HCT116 (cell line): ENCODE measurements around the gene PDE8A. TPM values are rescaled to one million over a fixed set of nuclear protein-coding genes. Genes with fewer than 3 reads are reported as not detected.

Experiments used
- ATAC-seq: fragments of 200-7000 bp; cut with Tn5 transposase; 2 replicates; pipeline ENCODE4 v1.9.1; 2020; ENCODE audit warnings: mild to moderate bottlenecking, moderate library complexity
- BruUV-seq: library from RNA; stranded (reverse); fragments of 400-500 nt; replicated peaks from 2 replicates; lab custom pipeline; 2021; lab: Mats Ljungman, UMichigan
- CTCF ChIA-PET: fragments of 300-600 bp; sonication (Branson Sonifier 250); formaldehyde crosslinking; loops from one replicate; lab custom pipeline; 2021; ENCODE audit warnings: antibody characterized with exemption; lab: Charles Lee
- POLR2A ChIA-PET: fragments of 300-600, 350-600 bp; sonication (Branson Sonifier 250); formaldehyde crosslinking; loops from one replicate; lab custom pipeline; 2021; ENCODE audit warnings: antibody characterized with exemption; lab: Charles Lee
- RAD21 ChIA-PET, 2 experiments: fragments of 300-600 bp; sonication (Branson Sonifier 250); formaldehyde crosslinking; loops; one replicate each; lab custom pipeline; 2023; ENCODE audit warnings: low total read pairs in 2 of 2; ENCODE audit not compliant: uncharacterized antibody in 2 of 2, unreplicated experiment in 2 of 2, low non-redundant PET in 1 of 2; lab: Charles Lee
- DNase-seq: peaks from one replicate; pipeline ENCODE4 v3.0.0-alpha.2; 2010; ENCODE audit warnings: low read depth, low spot score
- H2AFZ ChIP-seq: fragments of 200-600 bp; shearing (Covaris generic), sonication (generic); 2 replicates; pipeline ENCODE4 v1.6.1; 2017; ENCODE audit warnings: low read depth, mixed run types, mixed read lengths, antibody characterized with exemption, low read length; ENCODE audit not compliant: poor library complexity, severe bottlenecking
- H3K27ac ChIP-seq: 2 replicates; pipeline ENCODE4 v1.5.1; 2012; ENCODE audit warnings: low read depth, low read length
- H3K27me3 ChIP-seq: fragments of 200-600 bp; sonication (generic); 2 replicates; pipeline ENCODE4 v1.6.1; 2016; ENCODE audit warnings: mixed run types, low read length, mixed read lengths; ENCODE audit not compliant: insufficient read depth
- H3K36me3 ChIP-seq, 2 experiments: fragments of 200-500 bp in 1 of 2; fragments of 200-600 bp in 1 of 2; sonication (Bioruptor generic) in 1 of 2; sonication (generic) in 1 of 2; 2 replicates each; pipeline versions ENCODE4 v1.5.1 to v1.6.1; 2014 to 2016; ENCODE audit warnings: low read length in 2 of 2, inconsistent platforms in 1 of 2, mixed read lengths in 1 of 2, mixed run types in 1 of 2; ENCODE audit not compliant: insufficient read depth in 2 of 2, control insufficient read depth in 1 of 2
- H3K4me1 ChIP-seq, 2 experiments: fragments of 200-600 bp in 1 of 2; sonication (generic) in 1 of 2; 2 replicates each; pipeline versions ENCODE4 v1.5.1 to v1.6.1; 2012 to 2017; ENCODE audit warnings: low read length in 2 of 2, inconsistent platforms in 1 of 2, mild to moderate bottlenecking in 1 of 2, mixed read lengths in 1 of 2, mixed run types in 1 of 2, moderate library complexity in 1 of 2; ENCODE audit not compliant: insufficient read depth in 2 of 2, control insufficient read depth in 1 of 2
- H3K4me2 ChIP-seq: fragments of 200-600 bp; sonication (generic); 2 replicates; pipeline ENCODE4 v1.6.1; 2017; ENCODE audit warnings: mixed run types, low read length, mixed read lengths
- H3K4me3 ChIP-seq, 2 experiments: fragments of 200-600 bp in 1 of 2; sonication (generic) in 1 of 2; replicated peaks in 1 of 2; 2 replicates each; pipeline ENCODE4 v1.5.1; 2011 to 2016; ENCODE audit warnings: low read length in 2 of 2, control low read depth in 1 of 2, low read depth in 1 of 2, mild to moderate bottlenecking in 1 of 2, mixed read lengths in 1 of 2, mixed run types in 1 of 2
- H3K79me2 ChIP-seq: fragments of 200-600 bp; sonication (generic); 2 replicates; pipeline ENCODE4 v1.6.1; 2017; ENCODE audit warnings: mild to moderate bottlenecking, mixed run types, low read length, moderate library complexity, mixed read lengths; ENCODE audit not compliant: insufficient read depth
- H3K9ac ChIP-seq: fragments of 200-600 bp; sonication (generic); 2 replicates; pipeline ENCODE4 v1.6.1; 2016; ENCODE audit warnings: low read length, mixed read lengths
- H3K9me2 ChIP-seq: fragments of 200-600 bp; sonication (generic), shearing (Covaris generic); 2 replicates; pipeline ENCODE4 v1.6.1; 2017; ENCODE audit warnings: mixed run types, mild to moderate bottlenecking, moderate library complexity; ENCODE audit not compliant: insufficient read depth
- H3K9me3 ChIP-seq, 2 experiments: fragments of 200-500 bp in 1 of 2; fragments of 200-600 bp in 1 of 2; sonication (Bioruptor generic) in 1 of 2; sonication (generic) in 1 of 2; 2 replicates each; pipeline ENCODE4 v1.6.1; 2014 to 2017; ENCODE audit warnings: low read length in 2 of 2, mixed read lengths in 2 of 2, inconsistent platforms in 1 of 2, low read depth in 1 of 2, mild to moderate bottlenecking in 1 of 2, mixed run types in 1 of 2, moderate library complexity in 1 of 2; ENCODE audit not compliant: control insufficient read depth in 1 of 2, insufficient read depth in 1 of 2
- H4K20me1 ChIP-seq: fragments of 200-600 bp; sonication (generic), shearing (Covaris generic); 2 replicates; pipeline ENCODE4 v1.6.1; 2017; ENCODE audit warnings: mixed run types, mild to moderate bottlenecking, moderate library complexity; ENCODE audit not compliant: insufficient read depth
- ATF3 ChIP-seq: IDR thresholded peaks from 2 replicates; pipeline ENCODE4 v1.6.1; 2012
- CBX3 ChIP-seq: IDR thresholded peaks from 2 replicates; pipeline ENCODE4 v1.6.1; 2012; ENCODE audit warnings: low read depth
- CTCF ChIP-seq, 3 experiments: fragments of 200-600 bp in 1 of 3; sonication (generic) in 1 of 3; IDR thresholded peaks in 2 of 3; conservative IDR thresholded peaks in 1 of 3; 2 replicates each; pipeline ENCODE4 v1.5.1; 2012 to 2017; ENCODE audit warnings: low read depth in 2 of 3, low read length in 2 of 3, antibody characterized with exemption in 1 of 3, borderline replicate concordance in 1 of 3, control low read depth in 1 of 3, mild to moderate bottlenecking in 1 of 3, mixed read lengths in 1 of 3, mixed run types in 1 of 3, moderate library complexity in 1 of 3; ENCODE audit not compliant: insufficient read depth in 1 of 3
- EGR1 ChIP-seq: IDR thresholded peaks from 2 replicates; pipeline ENCODE4 v1.6.1; 2012; ENCODE audit warnings: low read depth
- ELF1 ChIP-seq: IDR thresholded peaks from 2 replicates; pipeline ENCODE4 v1.6.1; 2012; ENCODE audit warnings: low read depth, borderline replicate concordance
- EZH2 ChIP-seq: fragments of 200-600 bp; sonication (generic); IDR thresholded peaks from 2 replicates; pipeline ENCODE4 v1.6.1; 2017; ENCODE audit warnings: antibody characterized with exemption, mixed run types
- EZH2phosphoT487 ChIP-seq: fragments of 200-600 bp; IDR thresholded peaks from 2 replicates; pipeline ENCODE4 v1.6.1; 2018; ENCODE audit warnings: antibody characterized with exemption, borderline replicate concordance
- RAD21 ChIP-seq: IDR thresholded peaks from 2 replicates; pipeline ENCODE4 v1.6.1; 2012; ENCODE audit warnings: low read depth, mild to moderate bottlenecking
- REST ChIP-seq: IDR thresholded peaks from 2 replicates; pipeline ENCODE4 v1.6.1; 2012; ENCODE audit warnings: low read depth
- SP1 ChIP-seq: IDR thresholded peaks from 2 replicates; pipeline ENCODE4 v1.6.1; 2012; ENCODE audit warnings: low read depth
- SRF ChIP-seq: IDR thresholded peaks from 2 replicates; pipeline ENCODE4 v1.6.1; 2012; ENCODE audit warnings: low read depth
- TCF7L2 ChIP-seq: IDR thresholded peaks from 2 replicates; pipeline ENCODE4 v1.7.0; 2011; ENCODE audit warnings: borderline replicate concordance, inconsistent platforms; ENCODE audit not compliant: insufficient read depth, insufficient read length; ENCODE audit errors: extremely low read depth
- ZFX ChIP-seq: fragments of 450-650 bp; IDR thresholded peaks from 2 replicates; pipeline ENCODE4 v1.6.1; 2017
- ZNF274 ChIP-seq: fragments of 200-500 bp; sonication (Bioruptor generic); IDR thresholded peaks from 2 replicates; pipeline ENCODE4 v1.6.1; 2014; ENCODE audit warnings: mild to moderate bottlenecking, low read depth, low read length, inconsistent platforms
- intact Hi-C: fragments of 100-400 bp; cut with micrococcal nuclease; formaldehyde crosslinking; loops from 2 replicates; pipeline ENCODE4 v1.10.0; 2022
- total RNA-seq: library from RNA; stranded (reverse); gene quantifications from one replicate; pipeline ENCODE4 v1.2.1, GENCODE V29; 2021; ENCODE audit not compliant: unreplicated experiment

Gene PDE8A
- total RNA-seq, 1 experiment from 2014 or later = 37.8 TPM

GRCh38 chr15:85035980-85036379 lies 54.3 kb downstream of the PDE8A start (continued):
- TF ChIP-seq CTCF (IDR thresholded peaks at IDR 0.05 in 2 of 3, conservative IDR thresholded peaks at IDR 0.05 in 1 of 3; ENCODE audit: borderline replicate concordance in 1 of 3, insufficient read depth in 1 of 3, low read depth in 2 of 3, low read length in 2 of 3) (no peak), RAD21 (no peak), EGR1 (no peak)

GRCh38 chr15:85036716-85037115 lies 55.1 kb downstream of the PDE8A start:
- no peaks in the 10 kb centered on the region for H3K36me3 ChIP-seq
- no peak overlapping the region for H3K9ac ChIP-seq
- ATAC-seq (no peak), DNase-seq (no peak)
- H3K9me3 ChIP-seq = no peaks in the 10 kb centered on the region
- H2AFZ ChIP-seq = no peak overlapping the region
- RAD21 ChIA-PET = no interaction called here
- no peaks in the 10 kb centered on the region for H3K4me1 ChIP-seq
- CTCF ChIA-PET = interaction anchor here (1.9 kb wide), 1 partner anchor 10 kb away, joined by 6 read pairs; no protein-coding TSS in a partner anchor
- H3K79me2 ChIP-seq = peaks cover 63% of the 10 kb centered on the region
- H3K9me2 ChIP-seq = no peaks in the 10 kb centered on the region
- intact Hi-C loops = no loop called here
- POLR2A ChIA-PET = interaction anchor here (0.7 kb wide), 1 partner anchor 36 kb away, joined by 3 read pairs; no protein-coding TSS in a partner anchor
- no peaks in the 10 kb centered on the region for H3K27me3 ChIP-seq
- no TSS peak for BruUV-seq
- H3K4me3 ChIP-seq = no peak overlapping the region
- no peak overlapping the region for H3K27ac ChIP-seq
- H4K20me1 ChIP-seq = no peaks in the 10 kb centered on the region; the same call in 1 of the 2 replicates
- H3K4me2 ChIP-seq = no peak overlapping the region
- TF ChIP-seq SRF (no peak), RAD21 (no peak), ZNF274 (no peak), TCF7L2 (no peak), ELF1 (no peak), EGR1 (no peak), EZH2 (no peak), EZH2phosphoT487 (no peak), CTCF (IDR thresholded peaks at IDR 0.05 in 2 of 3, conservative IDR thresholded peaks at IDR 0.05 in 1 of 3; ENCODE audit: borderline replicate concordance in 1 of 3, insufficient read depth in 1 of 3, low read depth in 2 of 3, low read length in 2 of 3) (no peak), ATF3 (no peak), SP1 (no peak), CBX3 (no peak), ZFX (no peak), REST (no peak)
